ENCODE measurements around the gene NCS1. TPM values are rescaled to one million over a fixed set of nuclear protein-coding genes. Genes with fewer than 3 reads are reported as not detected.
A peak's percentile ranks its signal among the peaks of the same experiment; 100 is the strongest.

The NCS1 gene
- total RNA-seq, 4 donors from 2014 or later = 11.6 to 32.5 (median 24.3) TPM

GRCh38 chr9:130262771-130263170, 90.6 kb downstream of the NCS1 start:
- Histone ChIP-seq H3K4me3 (no peak overlapping the region), H3K9me3 (no peaks in the 10 kb centered on the region), H3K4me1 (peaks cover 15% of the 10 kb centered on the region), H3K27ac (no peak overlapping the region), H3K36me3 (no peaks in the 10 kb centered on the region), H3K27me3 (peaks cover 42% of the 10 kb centered on the region)
- 80% methylated on average over 7 of the region's 7 CpGs for WGBS
- peak in 1 of 2 donors; percentile 52 for DNase-seq (ENCODE audit: low spot score in 2 of 2)
- TF ChIP-seq POLR2A (IDR thresholded peaks at IDR 0.05) (no peak), POLR2AphosphoS5 (IDR thresholded peaks at IDR 0.05) (no peak), EP300 (IDR thresholded peaks at IDR 0.05) (no peak)
- TF ChIP-seq, protein P1, sequence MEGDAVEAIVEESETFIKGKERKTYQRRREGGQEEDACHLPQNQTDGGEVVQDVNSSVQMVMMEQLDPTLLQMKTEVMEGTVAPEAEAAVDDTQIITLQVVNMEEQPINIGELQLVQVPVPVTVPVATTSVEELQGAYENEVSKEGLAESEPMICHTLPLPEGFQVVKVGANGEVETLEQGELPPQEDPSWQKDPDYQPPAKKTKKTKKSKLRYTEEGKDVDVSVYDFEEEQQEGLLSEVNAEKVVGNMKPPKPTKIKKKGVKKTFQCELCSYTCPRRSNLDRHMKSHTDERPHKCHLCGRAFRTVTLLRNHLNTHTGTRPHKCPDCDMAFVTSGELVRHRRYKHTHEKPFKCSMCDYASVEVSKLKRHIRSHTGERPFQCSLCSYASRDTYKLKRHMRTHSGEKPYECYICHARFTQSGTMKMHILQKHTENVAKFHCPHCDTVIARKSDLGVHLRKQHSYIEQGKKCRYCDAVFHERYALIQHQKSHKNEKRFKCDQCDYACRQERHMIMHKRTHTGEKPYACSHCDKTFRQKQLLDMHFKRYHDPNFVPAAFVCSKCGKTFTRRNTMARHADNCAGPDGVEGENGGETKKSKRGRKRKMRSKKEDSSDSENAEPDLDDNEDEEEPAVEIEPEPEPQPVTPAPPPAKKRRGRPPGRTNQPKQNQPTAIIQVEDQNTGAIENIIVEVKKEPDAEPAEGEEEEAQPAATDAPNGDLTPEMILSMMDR (IDR thresholded peaks at IDR 0.05) = no peak

DNA sequence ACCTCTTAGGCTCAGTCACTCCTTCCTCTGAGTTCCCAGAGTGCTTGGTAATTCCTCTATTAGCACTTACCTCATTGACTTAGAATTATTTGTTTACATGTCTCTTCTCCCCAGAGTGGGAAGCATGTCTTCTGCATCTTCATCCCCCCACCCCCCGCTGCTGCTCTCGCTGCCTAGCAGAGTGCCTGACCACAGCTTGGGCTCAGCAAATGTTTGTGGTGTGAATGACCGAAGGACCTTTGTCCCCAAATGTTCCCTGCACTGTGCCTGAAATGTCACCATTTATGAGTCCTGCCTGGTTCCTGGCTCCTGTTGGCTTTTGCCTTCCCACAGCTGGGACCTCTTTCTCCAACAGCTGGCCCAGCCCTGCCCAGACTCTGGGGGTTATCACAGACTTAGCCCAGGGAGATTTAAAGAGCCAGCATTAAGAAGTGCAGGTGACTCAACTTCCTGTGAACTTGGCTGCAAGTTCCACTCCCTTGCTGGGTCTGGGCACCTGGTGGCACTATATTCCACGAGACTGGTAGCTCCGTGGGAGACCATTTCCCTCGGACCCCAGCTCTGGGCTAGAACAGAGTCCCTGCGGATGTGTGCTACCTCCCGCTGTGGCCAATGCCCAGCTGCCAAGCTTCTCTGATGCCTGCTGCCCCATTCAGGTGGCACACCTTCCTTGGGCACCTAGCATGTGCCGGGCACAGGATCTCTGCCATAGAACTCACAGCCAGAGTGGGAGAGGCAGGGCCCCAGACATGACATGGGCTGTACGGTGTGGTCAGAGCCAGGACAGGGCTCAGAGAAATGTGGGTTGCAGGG, 91.6 kb downstream of the NCS1 start:
- no peak overlapping the region for H3K27ac ChIP-seq
- peak; percentile 40 to 52 for DNase-seq (ENCODE audit: low spot score in 2 of 2)
- no peaks in the 10 kb centered on the region for H3K9me3 ChIP-seq
- no peak overlapping the region for H3K4me3 ChIP-seq
- H3K27me3 ChIP-seq = peaks cover 49% of the 10 kb centered on the region
- H3K4me1 ChIP-seq = peaks cover 15% of the 10 kb centered on the region
- H3K36me3 ChIP-seq = no peaks in the 10 kb centered on the region
- no peak for TF ChIP-seq POLR2A (IDR thresholded peaks at IDR 0.05)
- TF ChIP-seq, protein P1 (IDR thresholded peaks at IDR 0.05) = no peak
- TF ChIP-seq EP300 (IDR thresholded peaks at IDR 0.05) = no peak
- no peak for TF ChIP-seq POLR2AphosphoS5 (IDR thresholded peaks at IDR 0.05)
- WGBS = 57% methylated on average over 8 of the region's 10 CpGs

- H3K4me1 ChIP-seq = peaks cover 15% of the 10 kb centered on the region
- 70% methylated on average over 10 of the region's 18 CpGs for WGBS
- TF ChIP-seq POLR2AphosphoS5 (IDR thresholded peaks at IDR 0.05) (no peak), POLR2A (IDR thresholded peaks at IDR 0.05) (no peak)
- TF ChIP-seq, protein P1 (IDR thresholded peaks at IDR 0.05) = no peak
- peak; percentile 55 to 68 for DNase-seq (ENCODE audit: low spot score in 2 of 2)
- peaks cover 49% of the 10 kb centered on the region for H3K27me3 ChIP-seq
- H3K27ac ChIP-seq = no peak overlapping the region
- no peak overlapping the region for H3K4me3 ChIP-seq
- H3K36me3 ChIP-seq = no peaks in the 10 kb centered on the region
- H3K9me3 ChIP-seq = no peaks in the 10 kb centered on the region
Measured at GRCh38 chr9:130264414-130265350, 92.5 kb downstream of the NCS1 start.

GRCh38 chr9:130265431-130266235, 93.4 kb downstream of the NCS1 start, which contains the start of gene HMCN2:
Gene HMCN2 (plus strand): TSS chr9:130265760. CDS start chr9:130265879, 119 bp downstream.
- H3K27me3 ChIP-seq = peaks cover 49% of the 10 kb centered on the region
- no peaks in the 10 kb centered on the region for H3K36me3 ChIP-seq
- peak; percentile 59 to 73 for DNase-seq (ENCODE audit: low spot score in 2 of 2)
- H3K27ac ChIP-seq = no peak within 1 kb of the TSS
- WGBS = no CpG with 5 or more reads among the region's 89 CpGs
- H3K9me3 ChIP-seq = no peaks in the 10 kb centered on the region
- TF ChIP-seq, protein P1 (IDR thresholded peaks at IDR 0.05) = no peak
- TF ChIP-seq EP300 (IDR thresholded peaks at IDR 0.05) (no peak), POLR2AphosphoS5 (IDR thresholded peaks at IDR 0.05) (no peak)
- peaks cover 15% of the 10 kb centered on the region for H3K4me1 ChIP-seq
- peak within 1 kb of the TSS; percentile 36 for H3K4me3 ChIP-seq
